Effector memory CD8-positive, alpha-beta T cell (primary cell): ENCODE data around the gene ATIC.
A peak's percentile ranks its signal among the peaks of the same experiment; 100 is the strongest.

Experiments used
- ATAC-seq: fragments of 150-1000 bp; cut with Tn5 transposase; replicated peaks from 2 replicates; pipeline ENCODE4 v1.10.0; 2021; ENCODE audit warnings: mild to moderate bottlenecking, moderate library complexity
- DNase-seq, 3 experiments: peaks; one replicate each; pipeline ENCODE4 v3.0.0; 2021
- H3K27ac Mint-ChIP-seq, 2 donors: one replicate each; pipeline ENCODE4 v1.8.0; 2022; ENCODE audit warnings: mild to moderate bottlenecking in 2 of 2, mixed read lengths in 2 of 2, moderate library complexity in 2 of 2
- H3K27me3 Mint-ChIP-seq, 2 donors: one replicate each; pipeline ENCODE4 v1.8.0; 2022; ENCODE audit warnings: mixed read lengths in 2 of 2
- H3K36me3 Mint-ChIP-seq: one replicate; pipeline ENCODE4 v1.8.0; 2022; ENCODE audit warnings: mild to moderate bottlenecking, moderate library complexity, mixed read lengths; ENCODE audit not compliant: insufficient read depth
- H3K4me1 Mint-ChIP-seq, 2 donors: one replicate each; pipeline ENCODE4 v1.8.0; 2022; ENCODE audit warnings: low read depth in 2 of 2, mixed read lengths in 2 of 2
- H3K4me3 Mint-ChIP-seq, 2 donors: one replicate each; pipeline ENCODE4 v1.8.0; 2022; ENCODE audit warnings: mild to moderate bottlenecking in 2 of 2, mixed read lengths in 2 of 2, moderate library complexity in 2 of 2
- H3K9me3 Mint-ChIP-seq, 2 donors: one replicate each; pipeline ENCODE4 v1.8.0; 2022; ENCODE audit warnings: mixed read lengths in 2 of 2

The ATIC gene

DNA sequence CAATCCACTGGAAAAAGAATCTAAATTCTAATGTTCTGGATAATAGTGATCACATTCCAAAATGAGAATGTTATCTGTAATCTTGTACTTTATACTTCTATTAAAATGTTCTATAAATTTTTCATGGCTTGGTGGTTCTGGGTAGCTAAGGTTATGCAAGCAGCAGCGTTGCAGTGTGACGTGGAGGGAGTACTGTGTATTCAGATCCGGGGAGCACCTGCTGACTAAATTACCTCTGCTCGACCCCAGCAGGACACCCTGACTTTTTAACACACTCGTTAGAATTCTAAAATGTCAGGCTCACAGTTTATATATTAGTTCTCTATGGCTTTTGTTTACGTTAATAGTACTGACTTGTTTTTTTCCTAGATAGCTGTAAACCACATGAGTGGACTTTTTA lies 13.0 kb downstream of the ATIC start:
- H3K36me3 Mint-ChIP-seq: peaks cover 83% of the 10 kb centered on the region
- H3K4me1 Mint-ChIP-seq: peaks cover 24 to 34% of the 10 kb centered on the region in 2 donors
- ATAC-seq: no peak
- H3K27ac Mint-ChIP-seq: peak overlapping the region; percentile 39 to 78
- no peak for DNase-seq
- no peak overlapping the region for H3K4me3 Mint-ChIP-seq
- no peaks in the 10 kb centered on the region for H3K9me3 Mint-ChIP-seq
- no peaks in the 10 kb centered on the region for H3K27me3 Mint-ChIP-seq

DNA sequence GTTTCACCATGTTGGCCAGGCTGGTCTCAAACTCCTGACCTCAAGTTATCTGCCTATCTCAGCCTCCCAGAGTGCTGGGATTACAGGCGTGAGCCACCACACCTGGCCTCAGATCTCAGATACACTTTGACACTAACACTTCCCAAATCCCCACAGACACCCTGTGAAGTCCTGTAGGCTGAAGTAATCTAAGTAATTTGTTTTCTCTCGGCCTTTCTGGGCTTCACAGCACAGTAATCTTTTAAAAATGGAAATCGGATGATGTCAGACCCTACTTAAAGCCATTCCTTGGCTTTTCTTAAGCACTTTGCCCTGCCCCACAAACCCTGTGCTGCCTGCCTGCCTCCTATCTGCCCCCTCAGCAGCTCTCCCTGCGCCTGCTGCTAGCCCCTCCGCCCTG lies 16.2 kb downstream of the ATIC start:
- Mint-ChIP-seq H3K27me3 (no peaks in the 10 kb centered on the region), H3K9me3 (no peaks in the 10 kb centered on the region), H3K4me3 (no peak overlapping the region), H3K27ac (peak overlapping the region; percentile 2 to 21), H3K4me1 (peaks cover 23 to 25% of the 10 kb centered on the region in 2 donors), H3K36me3 (peaks cover 78% of the 10 kb centered on the region)
- DNase-seq: no peak
- no peak for ATAC-seq

DNA sequence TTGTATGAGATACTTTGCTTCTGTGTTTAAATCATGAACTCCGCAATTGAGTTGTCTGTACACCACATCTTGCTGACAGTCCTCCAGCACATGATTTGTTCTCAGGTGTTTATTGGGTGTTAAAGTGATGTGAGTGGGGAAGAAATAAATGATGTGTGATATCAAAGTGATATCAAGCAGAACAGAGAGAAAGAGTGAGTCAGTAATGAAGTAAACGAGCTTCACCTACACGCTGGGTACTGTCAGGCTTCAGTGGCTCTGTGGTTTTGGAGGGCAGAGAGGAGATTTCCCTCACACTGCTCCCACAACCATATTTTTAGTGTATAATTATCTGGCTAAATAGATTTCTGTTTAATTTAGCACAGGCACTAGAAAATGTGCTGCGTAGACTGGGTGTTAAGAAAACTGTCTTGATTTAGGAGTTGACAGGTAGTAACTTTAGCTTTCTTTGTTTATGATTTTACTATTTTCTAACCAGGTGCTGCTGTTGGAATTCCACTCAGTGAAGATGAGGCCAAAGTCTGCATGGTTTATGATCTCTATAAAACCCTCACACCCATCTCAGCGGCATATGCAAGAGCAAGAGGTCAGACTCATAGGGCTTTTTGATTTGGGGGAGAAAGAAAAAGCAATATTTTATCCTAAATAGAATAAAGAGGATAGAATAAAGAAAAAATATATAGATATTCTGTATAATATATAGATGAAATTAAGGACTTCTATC lies 21.2 kb downstream of the ATIC start:
- no peaks in the 10 kb centered on the region for H3K9me3 Mint-ChIP-seq
- peaks cover 75% of the 10 kb centered on the region for H3K36me3 Mint-ChIP-seq
- H3K27me3 Mint-ChIP-seq: no peaks in the 10 kb centered on the region
- no peak overlapping the region for H3K27ac Mint-ChIP-seq
- no peak for ATAC-seq
- DNase-seq: no peak
- peaks cover 7 to 14% of the 10 kb centered on the region in 2 donors for H3K4me1 Mint-ChIP-seq
- no peak overlapping the region for H3K4me3 Mint-ChIP-seq

DNA sequence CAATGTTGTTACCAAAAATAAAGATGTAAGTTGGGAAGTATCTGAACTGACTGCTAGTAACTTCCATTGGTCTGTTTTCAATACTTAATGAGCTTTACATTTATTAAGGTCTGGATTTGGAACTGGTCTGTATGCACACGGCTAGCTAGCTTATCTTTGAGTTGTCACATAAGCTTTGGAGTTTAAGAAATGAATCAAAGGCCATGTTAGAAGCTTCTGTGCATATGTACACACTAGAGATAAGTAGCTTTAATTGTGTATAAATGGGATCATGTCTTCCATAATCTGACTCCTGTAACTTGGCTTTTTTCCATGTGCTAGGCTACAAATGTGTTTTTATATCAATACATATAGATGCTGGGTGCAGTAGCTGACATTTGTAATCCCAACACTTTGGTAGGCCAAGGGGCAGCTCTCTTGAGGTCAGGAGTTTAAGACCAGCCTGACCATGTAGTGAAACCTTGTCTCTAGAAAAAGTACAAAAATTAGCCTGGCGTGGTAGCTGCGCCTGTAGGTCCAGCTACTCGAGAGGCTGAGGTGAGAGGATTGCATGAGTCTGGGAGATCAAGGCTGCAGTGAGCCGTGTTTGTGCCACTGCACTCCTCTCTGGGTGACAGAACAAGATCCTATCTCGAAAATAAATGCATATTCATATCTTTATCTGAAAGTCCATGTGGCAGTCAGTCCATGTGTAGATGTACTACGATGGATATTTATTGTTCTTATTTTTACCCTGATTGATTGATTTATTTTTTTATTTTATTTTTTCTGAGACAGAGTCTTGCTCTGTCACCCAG lies 27.2 kb downstream of the ATIC start:
- H3K27me3 Mint-ChIP-seq: no peaks in the 10 kb centered on the region
- peaks cover 0 to 7% of the 10 kb centered on the region in 2 donors for H3K4me1 Mint-ChIP-seq
- H3K4me3 Mint-ChIP-seq: no peak overlapping the region
- H3K27ac Mint-ChIP-seq: no peak overlapping the region
- peaks cover 72% of the 10 kb centered on the region for H3K36me3 Mint-ChIP-seq
- no peaks in the 10 kb centered on the region for H3K9me3 Mint-ChIP-seq
- DNase-seq (no peak), ATAC-seq (no peak)

DNA sequence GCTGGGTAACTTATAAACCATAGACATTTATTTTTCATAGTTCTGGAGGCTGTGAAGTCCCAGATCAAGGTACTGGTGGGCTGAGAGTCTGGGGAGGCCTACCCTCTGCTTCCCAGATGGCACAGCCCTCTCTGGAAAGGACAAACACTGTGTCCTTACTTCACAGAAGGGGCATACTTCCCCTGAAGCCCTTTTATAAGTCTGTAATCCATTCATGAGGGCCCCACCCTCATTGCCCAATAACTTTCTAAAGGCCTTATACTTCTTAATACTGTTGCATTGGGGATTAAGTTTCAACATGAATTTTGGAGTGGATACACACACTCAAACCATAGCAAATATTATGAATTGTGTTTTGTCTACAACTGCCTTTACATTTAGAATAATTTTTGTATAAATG lies 36.0 kb downstream of the ATIC start:
- no peak for DNase-seq
- Mint-ChIP-seq H3K36me3 (peaks cover 75% of the 10 kb centered on the region), H3K9me3 (no peaks in the 10 kb centered on the region), H3K4me1 (no peaks in the 10 kb centered on the region), H3K27me3 (no peaks in the 10 kb centered on the region), H3K4me3 (no peak overlapping the region), H3K27ac (no peak overlapping the region)
- ATAC-seq: no peak

DNA sequence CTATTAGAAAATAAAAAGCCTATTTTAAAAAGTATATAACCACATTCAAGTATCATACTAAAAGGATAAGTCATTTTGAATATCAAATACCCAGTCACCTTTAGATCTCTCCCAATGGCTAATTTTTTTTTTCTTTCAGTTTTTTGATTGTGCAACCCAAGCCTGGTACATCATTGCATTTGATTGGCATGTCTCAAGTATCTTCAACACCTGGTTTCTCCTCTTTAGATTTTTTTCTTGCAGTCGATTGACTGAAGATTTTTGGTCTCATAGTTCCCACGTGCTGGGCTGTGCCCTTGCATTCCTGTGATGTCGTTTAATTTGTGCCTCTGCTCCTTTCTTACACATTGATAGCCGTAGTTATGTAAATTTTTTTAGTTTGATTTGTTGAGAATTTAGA lies 40.7 kb downstream of the ATIC start:
- no peaks in the 10 kb centered on the region for H3K9me3 Mint-ChIP-seq
- peaks cover 30% of the 10 kb centered on the region for H3K36me3 Mint-ChIP-seq
- no peaks in the 10 kb centered on the region for H3K4me1 Mint-ChIP-seq
- H3K27me3 Mint-ChIP-seq: no peaks in the 10 kb centered on the region
- H3K4me3 Mint-ChIP-seq: no peak overlapping the region
- ATAC-seq: no peak
- DNase-seq: no peak
- no peak overlapping the region for H3K27ac Mint-ChIP-seq

DNA sequence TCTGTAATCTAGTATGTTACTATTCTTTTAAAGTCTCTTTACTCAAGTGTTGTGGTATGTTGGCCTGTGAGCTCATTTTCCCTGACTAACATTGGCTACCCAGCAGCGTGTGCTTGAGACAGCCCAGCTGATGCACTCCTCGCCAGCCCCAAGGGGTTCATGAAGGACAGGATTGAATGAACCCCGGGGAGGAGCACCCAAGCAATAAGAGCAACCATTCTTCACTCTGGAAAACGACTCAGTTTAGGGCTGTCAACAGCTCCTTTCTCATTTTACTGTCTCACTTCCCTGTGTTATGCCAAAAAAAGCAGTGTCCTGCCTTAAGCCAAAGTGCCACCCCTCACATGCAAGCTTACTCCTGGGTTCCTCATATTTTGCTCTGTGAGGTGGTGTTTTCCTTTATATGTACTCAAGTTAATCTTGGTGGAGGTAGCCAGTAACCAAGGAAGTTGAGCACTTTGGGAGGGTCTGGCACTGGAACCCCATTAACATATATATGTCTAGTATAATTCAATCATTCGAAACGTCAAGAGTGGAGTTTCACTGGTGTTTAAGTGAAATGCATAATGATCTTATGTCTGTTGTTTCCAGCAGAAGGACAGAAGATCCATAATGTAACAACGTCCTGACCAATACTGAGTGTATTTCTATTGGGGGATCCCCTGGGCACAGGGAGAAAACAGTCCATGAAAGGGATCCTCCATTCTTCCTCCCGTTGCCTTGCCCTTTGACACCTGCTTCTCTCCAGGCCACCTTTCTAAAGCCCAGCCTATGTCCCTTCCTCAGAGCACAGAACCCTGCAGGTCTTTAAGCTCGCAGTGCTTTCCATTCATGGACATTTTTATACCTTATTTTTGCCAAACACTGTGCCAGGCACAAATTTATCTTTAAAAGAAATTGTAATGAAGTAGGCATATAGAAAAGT lies 43.2 kb downstream of the ATIC start:
- DNase-seq (no peak), ATAC-seq (no peak)
- Mint-ChIP-seq H3K4me3 (no peak overlapping the region), H3K36me3 (peaks cover 9% of the 10 kb centered on the region), H3K4me1 (no peaks in the 10 kb centered on the region), H3K27ac (no peak overlapping the region), H3K9me3 (no peaks in the 10 kb centered on the region), H3K27me3 (no peaks in the 10 kb centered on the region)

DNA sequence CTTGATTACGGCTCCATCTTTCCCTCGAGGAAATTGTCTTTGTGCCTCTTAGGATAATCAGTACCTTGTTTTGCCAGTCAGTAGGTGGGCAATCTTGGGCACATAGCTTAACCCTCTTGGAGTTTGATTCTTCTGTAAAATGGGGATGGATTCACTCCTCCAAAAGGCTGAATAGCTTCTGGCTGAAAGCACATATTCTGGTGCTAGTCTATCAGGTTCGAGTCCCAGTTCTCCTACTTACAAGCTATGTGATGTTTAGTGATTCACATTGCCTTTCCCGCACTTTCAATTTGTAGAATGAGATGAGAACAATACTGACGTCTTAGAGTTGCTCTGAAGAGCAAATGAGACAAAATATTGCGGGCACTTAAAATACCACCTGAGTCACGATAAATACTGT lies 43.9 kb downstream of the ATIC start:
- no peak for ATAC-seq
- DNase-seq: no peak
- Mint-ChIP-seq H3K36me3 (peaks cover 1% of the 10 kb centered on the region), H3K9me3 (no peaks in the 10 kb centered on the region), H3K27ac (no peak overlapping the region), H3K4me3 (no peak overlapping the region), H3K4me1 (no peaks in the 10 kb centered on the region), H3K27me3 (no peaks in the 10 kb centered on the region)

DNA sequence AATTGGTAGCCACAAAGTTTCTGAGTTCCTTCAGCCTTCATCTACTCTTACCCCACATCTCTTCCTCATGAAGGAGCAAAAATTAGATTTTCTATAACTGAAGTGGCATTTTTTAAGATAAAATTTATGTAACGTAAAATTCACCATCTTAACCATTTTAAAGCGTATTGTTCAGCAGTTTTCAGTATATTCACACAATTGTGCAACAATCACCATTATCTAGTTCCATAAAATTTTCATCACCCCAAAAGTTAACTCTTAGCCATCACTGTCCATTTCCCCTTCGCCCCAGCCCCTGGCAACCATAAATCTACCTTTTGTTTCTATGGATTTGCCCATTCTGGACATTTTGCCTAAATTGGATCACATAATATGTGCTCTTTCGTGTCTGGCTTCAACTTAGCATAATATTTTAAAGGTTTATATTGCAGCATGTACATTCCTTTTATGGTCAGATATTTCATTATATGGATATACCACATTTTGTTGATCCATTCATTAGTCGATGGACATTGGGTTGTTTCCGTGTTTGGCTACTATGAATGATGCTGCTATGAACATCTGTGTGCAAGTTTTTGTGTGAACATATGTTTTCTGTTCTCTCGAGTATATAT lies 44.6 kb downstream of the ATIC start:
- Mint-ChIP-seq H3K4me1 (no peaks in the 10 kb centered on the region), H3K36me3 (no peaks in the 10 kb centered on the region), H3K27ac (no peak overlapping the region), H3K4me3 (no peak overlapping the region), H3K9me3 (no peaks in the 10 kb centered on the region), H3K27me3 (no peaks in the 10 kb centered on the region)
- DNase-seq (no peak), ATAC-seq (no peak)

DNA sequence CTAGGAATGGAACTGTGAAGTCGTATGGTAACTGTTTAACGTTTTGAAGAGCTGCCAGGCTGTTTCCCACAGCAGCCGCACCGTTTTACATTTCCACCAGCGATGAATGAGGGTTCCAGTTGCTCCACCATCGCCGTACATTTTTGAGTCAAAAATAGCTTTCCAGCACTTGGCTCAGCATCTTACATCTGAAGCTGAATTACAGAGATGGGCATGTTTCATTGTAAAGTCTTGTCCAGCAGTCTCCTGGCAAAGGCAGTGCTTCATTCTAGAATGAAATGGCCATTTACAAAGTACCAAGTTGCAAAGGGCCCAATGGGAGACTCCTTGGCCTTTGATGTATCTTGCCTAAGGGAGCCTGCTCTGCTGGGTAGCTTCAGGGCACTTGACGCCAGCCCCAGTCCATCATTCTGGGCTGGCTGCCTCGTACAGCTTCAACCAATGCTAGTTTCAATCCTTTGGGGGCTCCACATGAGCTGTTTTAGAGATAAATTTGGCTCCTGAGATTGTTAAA lies 45.1 kb downstream of the ATIC start:
- H3K27ac Mint-ChIP-seq: no peak overlapping the region
- DNase-seq: no peak
- no peaks in the 10 kb centered on the region for H3K4me1 Mint-ChIP-seq
- H3K27me3 Mint-ChIP-seq: no peaks in the 10 kb centered on the region
- H3K4me3 Mint-ChIP-seq: no peak overlapping the region
- ATAC-seq: no peak
- no peaks in the 10 kb centered on the region for H3K9me3 Mint-ChIP-seq
- no peaks in the 10 kb centered on the region for H3K36me3 Mint-ChIP-seq

DNA sequence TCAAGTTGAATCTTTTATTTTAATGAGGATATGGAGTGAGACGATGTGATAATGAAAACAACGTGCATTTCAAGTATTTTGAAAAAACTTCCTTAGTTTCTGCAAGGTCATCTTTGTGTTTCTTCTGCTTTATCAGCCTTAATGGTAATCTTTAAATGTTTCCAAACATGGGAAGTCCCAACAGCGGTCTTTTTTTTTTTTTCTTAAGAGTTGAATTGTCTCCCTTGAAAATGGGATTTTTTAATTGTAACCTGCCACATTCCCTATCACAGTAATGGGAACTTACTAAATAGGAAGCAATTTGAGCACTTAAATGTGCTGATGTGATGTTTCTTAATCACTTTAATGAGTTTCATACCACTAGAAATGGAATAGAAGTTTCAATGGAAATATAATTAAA lies 45.8 kb downstream of the ATIC start:
- Mint-ChIP-seq H3K27me3 (no peaks in the 10 kb centered on the region), H3K27ac (no peak overlapping the region), H3K4me1 (no peaks in the 10 kb centered on the region), H3K4me3 (no peak overlapping the region), H3K36me3 (no peaks in the 10 kb centered on the region), H3K9me3 (no peaks in the 10 kb centered on the region)
- ATAC-seq (no peak), DNase-seq (no peak)

DNA sequence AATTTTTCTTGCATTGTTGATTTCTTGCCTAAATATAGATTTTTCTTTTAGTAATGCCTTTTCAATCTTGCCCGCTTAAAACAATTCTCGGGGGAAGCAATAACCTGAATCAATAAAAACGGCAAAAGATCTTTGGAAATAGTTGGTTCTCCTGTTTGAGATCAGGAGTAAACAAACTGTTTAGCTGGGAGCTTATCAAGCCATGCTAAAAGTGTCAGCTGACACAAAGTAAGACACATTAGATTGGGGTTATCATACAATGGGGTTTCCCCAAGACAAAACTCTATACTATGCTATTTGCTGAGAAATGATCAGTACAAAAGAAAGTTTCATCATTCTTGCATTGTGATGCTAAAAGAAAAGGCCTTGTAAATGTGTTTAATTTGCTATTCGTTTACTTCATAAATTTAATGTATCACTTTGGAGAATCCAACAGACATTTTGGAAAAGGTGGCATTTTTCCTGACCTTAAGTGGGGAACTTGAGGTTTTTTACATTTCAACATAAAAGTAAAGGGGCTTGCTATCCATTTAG lies 46.5 kb downstream of the ATIC start:
- H3K36me3 Mint-ChIP-seq: no peaks in the 10 kb centered on the region
- ATAC-seq: no peak
- H3K9me3 Mint-ChIP-seq: no peaks in the 10 kb centered on the region

More for the DNA sequence above, 46.5 kb downstream of the ATIC start:
- Mint-ChIP-seq H3K27ac (no peak overlapping the region), H3K4me3 (no peak overlapping the region), H3K4me1 (no peaks in the 10 kb centered on the region), H3K27me3 (no peaks in the 10 kb centered on the region)
- no peak for DNase-seq
